Measurements from ENCODE around the gene SLC66A1. TPM values are rescaled to one million over a fixed set of nuclear protein-coding genes. Genes with fewer than 3 reads are reported as not detected.

SLC66A1 gene
- total RNA-seq, 1 donor from 2014 or later: 22.6 TPM

- peaks cover 11% of the 10 kb centered on the region for H3K36me3 Mint-ChIP-seq (ENCODE audit: low read depth, unreplicated experiment)
- H3K9me3 Mint-ChIP-seq (ENCODE audit: unreplicated experiment): no peaks in the 10 kb centered on the region
- H3K27me3 Mint-ChIP-seq (ENCODE audit: unreplicated experiment): peaks cover 8% of the 10 kb centered on the region
- no peak overlapping the region for H3K4me3 Mint-ChIP-seq (ENCODE audit: unreplicated experiment)
- TF ChIP-seq CTCF (IDR thresholded peaks at IDR 0.05; ENCODE audit: unreplicated experiment): no peak
- H3K27ac Mint-ChIP-seq (ENCODE audit: unreplicated experiment): no peak overlapping the region
- no peak for DNase-seq (ENCODE audit: low spot score)
- no peaks in the 10 kb centered on the region for H3K4me1 Mint-ChIP-seq (ENCODE audit: unreplicated experiment)
Measured at GRCh38 chr1:19329188-19329587, 17.1 kb downstream of the SLC66A1 start.

DNA sequence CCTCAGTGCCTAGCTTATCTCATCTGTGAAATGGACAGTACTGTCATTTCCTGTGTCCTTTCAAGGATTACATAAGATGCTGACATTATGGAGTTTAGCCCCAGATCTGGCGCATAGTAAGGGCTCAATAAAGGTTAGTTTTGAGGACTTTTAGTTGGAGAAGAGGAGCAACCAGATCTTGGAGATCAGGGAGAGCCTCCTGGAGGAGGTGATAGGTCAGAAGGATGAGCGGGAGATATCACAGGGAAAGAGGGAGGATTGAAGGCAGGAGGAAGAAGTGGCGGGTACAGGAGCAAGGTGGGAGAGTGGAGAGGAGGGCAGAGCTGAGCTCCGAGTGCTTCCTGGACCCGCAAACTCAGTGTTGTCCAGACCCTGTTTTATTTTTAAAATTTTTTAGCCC lies 17.5 kb downstream of the SLC66A1 start:
- Mint-ChIP-seq H3K4me1 (ENCODE audit: unreplicated experiment) (no peaks in the 10 kb centered on the region), H3K27me3 (ENCODE audit: unreplicated experiment) (peaks cover 8% of the 10 kb centered on the region), H3K36me3 (ENCODE audit: low read depth, unreplicated experiment) (peaks cover 11% of the 10 kb centered on the region), H3K27ac (ENCODE audit: unreplicated experiment) (no peak overlapping the region), H3K4me3 (ENCODE audit: unreplicated experiment) (peak overlapping the region; percentile 2), H3K9me3 (ENCODE audit: unreplicated experiment) (no peaks in the 10 kb centered on the region)
- no peak for TF ChIP-seq CTCF (IDR thresholded peaks at IDR 0.05; ENCODE audit: unreplicated experiment)
- no peak for DNase-seq (ENCODE audit: low spot score)

DNA sequence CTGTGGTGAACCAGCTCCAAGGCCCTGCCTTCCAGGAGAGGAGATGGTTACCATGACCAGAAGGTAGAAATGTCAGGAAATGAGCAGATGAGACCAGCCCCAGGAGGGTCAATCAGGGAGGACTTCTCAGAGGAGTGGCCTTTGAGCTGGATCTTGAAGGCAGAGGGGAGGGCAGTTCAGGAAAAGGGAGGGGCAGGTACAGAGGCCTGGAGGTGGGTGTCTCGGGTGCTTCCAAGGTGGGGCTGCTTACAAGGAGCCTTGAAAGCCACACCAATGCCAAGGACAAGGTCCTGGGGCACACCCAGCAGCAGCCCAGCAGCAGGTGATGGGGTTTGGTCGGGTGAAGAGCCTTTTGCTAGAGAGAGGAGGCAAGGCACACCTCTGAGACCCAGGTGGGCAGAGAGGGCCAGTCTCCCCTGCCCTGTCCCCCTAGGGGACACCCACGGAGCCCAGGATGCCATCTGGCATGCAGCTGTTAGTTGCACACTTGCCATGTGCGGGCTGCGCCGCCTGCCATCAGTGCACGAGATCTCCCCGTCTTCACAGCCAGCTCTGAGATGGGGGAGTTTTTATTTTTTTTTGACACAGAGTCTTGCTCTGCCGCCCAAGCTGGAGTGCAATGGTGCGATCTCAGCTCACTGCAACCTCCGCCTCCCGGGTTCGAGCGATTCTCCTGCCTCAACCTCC lies 18.5 kb downstream of the SLC66A1 start:
- Mint-ChIP-seq H3K4me3 (ENCODE audit: unreplicated experiment) (no peak overlapping the region), H3K4me1 (ENCODE audit: unreplicated experiment) (no peaks in the 10 kb centered on the region), H3K27ac (ENCODE audit: unreplicated experiment) (peak overlapping the region; percentile 84), H3K27me3 (ENCODE audit: unreplicated experiment) (peaks cover 8% of the 10 kb centered on the region), H3K36me3 (ENCODE audit: low read depth, unreplicated experiment) (peaks cover 11% of the 10 kb centered on the region), H3K9me3 (ENCODE audit: unreplicated experiment) (no peaks in the 10 kb centered on the region)
- TF ChIP-seq CTCF (IDR thresholded peaks at IDR 0.05; ENCODE audit: unreplicated experiment): no peak
- no peak for DNase-seq (ENCODE audit: low spot score)

- no peak overlapping the region for H3K4me3 Mint-ChIP-seq (ENCODE audit: unreplicated experiment)
- no peaks in the 10 kb centered on the region for H3K4me1 Mint-ChIP-seq (ENCODE audit: unreplicated experiment)
- TF ChIP-seq CTCF (IDR thresholded peaks at IDR 0.05; ENCODE audit: unreplicated experiment): no peak
- peaks cover 10% of the 10 kb centered on the region for H3K27me3 Mint-ChIP-seq (ENCODE audit: unreplicated experiment)
- H3K9me3 Mint-ChIP-seq (ENCODE audit: unreplicated experiment): no peaks in the 10 kb centered on the region
- peaks cover 11% of the 10 kb centered on the region for H3K36me3 Mint-ChIP-seq (ENCODE audit: low read depth, unreplicated experiment)
- H3K27ac Mint-ChIP-seq (ENCODE audit: unreplicated experiment): no peak overlapping the region
- DNase-seq (ENCODE audit: low spot score): no peak
Measured at GRCh38 chr1:19331262-19331878, 19.2 kb downstream of the SLC66A1 start.

GRCh38 chr1:19332832-19333231 lies 20.7 kb downstream of the SLC66A1 start:
- Mint-ChIP-seq H3K4me1 (ENCODE audit: unreplicated experiment) (no peaks in the 10 kb centered on the region), H3K4me3 (ENCODE audit: unreplicated experiment) (no peak overlapping the region), H3K9me3 (ENCODE audit: unreplicated experiment) (no peaks in the 10 kb centered on the region), H3K27me3 (ENCODE audit: unreplicated experiment) (peaks cover 10% of the 10 kb centered on the region), H3K36me3 (ENCODE audit: low read depth, unreplicated experiment) (peaks cover 7% of the 10 kb centered on the region), H3K27ac (ENCODE audit: unreplicated experiment) (no peak overlapping the region)
- no peak for TF ChIP-seq CTCF (IDR thresholded peaks at IDR 0.05; ENCODE audit: unreplicated experiment)
- DNase-seq (ENCODE audit: low spot score): no peak
